HUES48 (cell line): Measurements from ENCODE around the gene CERS1.
"Not testable (repeated sequence)": the region's sequence is repeated elsewhere in the genome, so short reads cannot be mapped to it uniquely, and the experiment has no call there.

ENCODE experiments used
- H3K27ac ChIP-seq: one replicate; pipeline ENCODE4 v1.7.0; 2013; ENCODE audit warnings: low read depth, low read length, inconsistent platforms
- H3K27me3 ChIP-seq: 2 replicates; pipeline ENCODE4 v1.6.1; 2013; ENCODE audit warnings: mild to moderate bottlenecking, low read length; ENCODE audit not compliant: control insufficient read depth, insufficient read depth
- H3K36me3 ChIP-seq: 2 replicates; pipeline ENCODE4 v1.6.1; 2013; ENCODE audit warnings: low read length; ENCODE audit not compliant: control insufficient read depth, insufficient read depth
- H3K4me1 ChIP-seq: 2 replicates; pipeline ENCODE4 v1.6.1; 2013; ENCODE audit warnings: mild to moderate bottlenecking, low read length; ENCODE audit not compliant: control insufficient read depth, insufficient read depth
- H3K4me3 ChIP-seq: 2 replicates; pipeline ENCODE4 v1.5.1; 2013; ENCODE audit warnings: mild to moderate bottlenecking, low read depth, low read length
- H3K9ac ChIP-seq: 2 replicates; pipeline ENCODE4 v1.6.1; 2013; ENCODE audit warnings: mild to moderate bottlenecking, low read depth, low read length, moderate library complexity
- H3K9me3 ChIP-seq: 2 replicates; pipeline ENCODE4 v1.6.1; 2013; ENCODE audit warnings: low read length; ENCODE audit not compliant: control insufficient read depth, insufficient read depth

Gene CERS1

DNA sequence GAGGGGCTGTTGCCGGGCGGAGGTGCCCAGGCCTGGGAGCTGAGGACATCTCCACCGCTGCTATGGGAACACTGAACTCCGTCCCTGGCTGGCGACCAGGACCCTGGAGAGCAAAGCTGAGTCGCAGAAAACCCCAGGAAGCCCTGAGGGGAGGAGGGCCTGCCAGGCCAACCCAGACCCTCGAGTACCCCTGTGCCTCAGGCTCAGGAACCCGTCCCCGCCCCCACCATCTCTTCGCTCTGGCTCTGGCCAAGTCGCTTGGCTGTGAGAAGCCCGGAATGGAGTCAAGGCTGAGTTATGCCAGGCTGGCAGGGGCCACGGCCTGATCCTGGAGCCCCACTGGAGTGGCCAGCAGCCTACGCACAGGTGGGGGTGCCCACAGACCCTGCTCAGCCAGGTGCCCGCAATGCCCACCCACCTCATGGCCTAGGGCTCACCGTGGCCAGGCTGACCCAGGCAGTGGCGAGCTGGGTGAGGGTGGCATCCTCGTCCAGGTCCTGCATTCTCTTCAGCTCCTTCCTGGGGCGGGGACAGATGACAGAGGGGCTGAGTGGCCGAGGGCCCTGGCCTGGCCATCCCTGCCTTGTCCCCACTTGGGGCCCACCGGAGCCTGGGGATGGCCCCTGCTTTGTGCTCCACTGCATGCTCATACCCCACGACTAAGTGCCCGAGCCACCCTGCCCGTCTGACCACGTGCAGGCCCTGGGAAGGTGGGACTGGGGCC is 8.5 kb upstream of the CERS1 start:
- H3K4me3 ChIP-seq, result no peak overlapping the region
- H3K9ac ChIP-seq, result no peak overlapping the region
- H3K4me1 ChIP-seq, result no peaks in the 10 kb centered on the region
- peaks cover 57% of the 10 kb centered on the region for H3K36me3 ChIP-seq
- no peaks in the 10 kb centered on the region for H3K9me3 ChIP-seq
- H3K27me3 ChIP-seq, result no peaks in the 10 kb centered on the region
- H3K27ac ChIP-seq, result no peak overlapping the region

DNA sequence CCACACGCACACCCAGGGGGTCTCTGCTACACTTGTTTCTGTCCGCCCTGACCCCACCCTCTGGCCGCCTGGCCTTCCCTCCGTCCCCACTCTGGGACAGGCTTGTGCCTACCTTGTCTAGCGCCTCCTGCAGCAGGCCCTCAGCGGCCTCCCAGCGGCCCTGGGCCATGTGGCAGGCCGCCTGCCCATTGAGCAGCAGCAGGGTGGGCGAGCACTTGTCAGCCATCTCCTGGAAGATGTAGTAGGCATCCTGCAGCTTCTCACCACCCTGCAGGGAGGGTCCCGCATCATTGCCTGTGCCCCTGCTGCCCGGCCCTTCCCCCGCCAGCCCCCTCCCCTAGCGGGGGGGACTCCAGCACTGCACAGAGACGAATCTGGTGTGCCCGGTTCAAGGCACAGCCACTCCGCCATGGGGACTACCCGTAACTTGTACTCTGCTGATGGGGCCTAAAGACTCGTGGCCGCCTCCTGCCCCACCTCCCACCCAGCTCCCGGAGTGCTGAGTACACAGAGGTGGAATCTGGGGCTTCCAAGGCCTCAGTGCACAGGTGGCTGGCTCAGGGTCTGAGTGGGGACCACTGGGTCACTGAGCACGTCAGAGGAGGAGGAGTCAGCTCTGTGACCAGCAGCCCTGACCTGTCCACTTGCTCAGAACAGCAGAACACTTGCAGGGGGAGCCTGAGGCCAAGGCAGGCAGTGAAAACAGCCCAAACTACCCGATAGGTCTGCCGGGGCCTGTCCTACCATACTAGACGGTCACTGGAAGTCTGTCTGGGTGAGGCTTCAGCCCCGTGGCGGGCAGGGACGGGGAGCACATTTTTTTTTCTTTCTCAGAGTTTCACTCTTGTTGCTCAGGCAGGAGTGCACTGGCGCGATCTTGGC is 7.4 kb upstream of the CERS1 start:
- H3K4me3 ChIP-seq, result no peak overlapping the region
- no peak overlapping the region for H3K27ac ChIP-seq
- no peak overlapping the region for H3K9ac ChIP-seq
- peaks cover 55% of the 10 kb centered on the region for H3K36me3 ChIP-seq
- no peaks in the 10 kb centered on the region for H3K9me3 ChIP-seq
- H3K27me3 ChIP-seq, result no peaks in the 10 kb centered on the region
- no peaks in the 10 kb centered on the region for H3K4me1 ChIP-seq

DNA sequence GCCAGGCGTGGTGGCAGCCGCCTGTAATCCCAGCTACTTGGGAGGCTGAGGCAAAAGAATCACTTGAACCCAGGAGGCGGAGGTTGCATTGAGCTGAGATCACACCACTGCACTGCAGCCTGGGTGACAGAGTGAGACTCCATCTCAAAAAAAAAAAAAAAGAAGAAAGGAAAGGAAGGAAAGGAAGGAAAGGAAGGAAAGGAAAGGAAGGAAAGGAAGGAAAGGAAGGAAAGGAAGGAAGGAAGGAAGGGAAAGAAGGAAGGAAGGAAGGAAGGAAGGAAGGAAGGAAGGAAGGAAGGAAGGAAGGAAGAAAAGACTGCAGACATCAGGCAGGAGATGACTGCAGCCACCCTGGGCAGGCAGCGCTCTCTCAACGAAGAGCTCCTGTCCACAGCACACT is 6.6 kb upstream of the CERS1 start:
- peaks cover 50% of the 10 kb centered on the region for H3K36me3 ChIP-seq
- H3K27ac ChIP-seq, result not testable (repeated sequence)

DNA sequence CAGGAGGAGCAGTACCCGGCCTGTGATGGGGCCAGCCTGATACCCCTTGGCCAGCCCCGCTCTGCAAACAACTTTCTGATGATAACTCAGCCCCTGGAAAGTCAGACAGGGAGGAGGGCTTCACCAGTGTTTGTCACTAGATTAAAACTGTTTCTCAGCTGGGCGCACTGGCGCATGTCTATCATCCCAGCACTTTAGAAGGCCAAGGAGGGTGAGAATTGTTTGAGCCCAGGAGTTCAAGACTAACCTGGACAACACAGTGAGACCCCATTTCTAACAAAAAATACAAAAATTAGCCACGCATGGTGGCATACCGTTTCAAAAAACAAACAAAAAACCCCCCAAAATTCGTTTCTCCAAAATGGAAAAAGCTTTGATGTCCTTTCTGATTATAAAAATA is 5.5 kb upstream of the CERS1 start:
- Histone ChIP-seq H3K27ac (no peak overlapping the region), H3K36me3 (peaks cover 40% of the 10 kb centered on the region)

More for the DNA sequence above, 6.6 kb upstream of the CERS1 start:
- H3K4me3 ChIP-seq, H3K9me3 ChIP-seq, H3K9ac ChIP-seq, H3K4me1 ChIP-seq, H3K27me3 ChIP-seq: not testable (repeated sequence)

DNA sequence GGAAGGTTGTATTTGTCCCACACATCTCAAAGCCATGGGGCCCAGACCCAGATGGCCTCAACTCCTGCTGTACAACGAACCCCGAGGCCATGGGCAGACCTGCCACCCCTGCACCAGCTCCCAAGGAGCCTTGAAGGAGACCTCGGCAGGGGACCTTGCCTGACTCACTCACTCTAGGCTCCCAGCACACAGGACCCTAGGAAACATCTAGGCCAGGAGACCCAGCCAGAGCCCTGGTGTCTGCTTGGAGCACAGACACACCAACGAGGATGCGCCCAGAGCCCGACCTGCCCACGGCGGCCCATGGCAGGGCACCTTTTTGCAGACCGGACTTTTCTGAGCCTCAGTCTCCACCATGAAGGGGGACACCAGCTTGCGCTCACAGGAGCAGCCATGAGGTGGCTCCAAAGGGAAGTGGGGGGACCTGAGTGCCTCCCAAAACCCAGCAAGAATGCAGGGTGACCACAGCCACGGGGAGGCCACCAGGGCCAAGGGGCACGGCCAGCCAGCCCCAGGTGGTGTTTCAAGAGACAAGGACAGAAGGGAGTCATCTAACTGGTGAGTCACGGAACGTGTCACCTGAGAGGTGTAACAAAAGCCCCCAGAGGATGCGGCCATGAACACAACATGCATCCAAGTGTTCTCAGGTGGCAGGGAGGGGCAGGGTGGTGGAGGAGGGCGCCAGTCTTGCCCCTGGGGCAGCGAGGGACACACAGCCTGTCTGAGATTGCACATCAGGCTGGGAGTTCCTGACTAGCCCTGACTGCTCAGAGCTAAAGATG is 4.9 kb upstream of the CERS1 start:
- Histone ChIP-seq H3K27ac (no peak overlapping the region), H3K27me3 (peaks cover 11% of the 10 kb centered on the region), H3K9ac (no peak overlapping the region), H3K4me3 (no peak overlapping the region), H3K4me1 (no peaks in the 10 kb centered on the region), H3K9me3 (no peaks in the 10 kb centered on the region), H3K36me3 (peaks cover 34% of the 10 kb centered on the region)

More for the DNA sequence above, 5.5 kb upstream of the CERS1 start:
- H3K4me3 ChIP-seq, result no peak overlapping the region
- H3K4me1 ChIP-seq, result no peaks in the 10 kb centered on the region
- peaks cover 10% of the 10 kb centered on the region for H3K27me3 ChIP-seq
- H3K9me3 ChIP-seq, result no peaks in the 10 kb centered on the region
- no peak overlapping the region for H3K9ac ChIP-seq

DNA sequence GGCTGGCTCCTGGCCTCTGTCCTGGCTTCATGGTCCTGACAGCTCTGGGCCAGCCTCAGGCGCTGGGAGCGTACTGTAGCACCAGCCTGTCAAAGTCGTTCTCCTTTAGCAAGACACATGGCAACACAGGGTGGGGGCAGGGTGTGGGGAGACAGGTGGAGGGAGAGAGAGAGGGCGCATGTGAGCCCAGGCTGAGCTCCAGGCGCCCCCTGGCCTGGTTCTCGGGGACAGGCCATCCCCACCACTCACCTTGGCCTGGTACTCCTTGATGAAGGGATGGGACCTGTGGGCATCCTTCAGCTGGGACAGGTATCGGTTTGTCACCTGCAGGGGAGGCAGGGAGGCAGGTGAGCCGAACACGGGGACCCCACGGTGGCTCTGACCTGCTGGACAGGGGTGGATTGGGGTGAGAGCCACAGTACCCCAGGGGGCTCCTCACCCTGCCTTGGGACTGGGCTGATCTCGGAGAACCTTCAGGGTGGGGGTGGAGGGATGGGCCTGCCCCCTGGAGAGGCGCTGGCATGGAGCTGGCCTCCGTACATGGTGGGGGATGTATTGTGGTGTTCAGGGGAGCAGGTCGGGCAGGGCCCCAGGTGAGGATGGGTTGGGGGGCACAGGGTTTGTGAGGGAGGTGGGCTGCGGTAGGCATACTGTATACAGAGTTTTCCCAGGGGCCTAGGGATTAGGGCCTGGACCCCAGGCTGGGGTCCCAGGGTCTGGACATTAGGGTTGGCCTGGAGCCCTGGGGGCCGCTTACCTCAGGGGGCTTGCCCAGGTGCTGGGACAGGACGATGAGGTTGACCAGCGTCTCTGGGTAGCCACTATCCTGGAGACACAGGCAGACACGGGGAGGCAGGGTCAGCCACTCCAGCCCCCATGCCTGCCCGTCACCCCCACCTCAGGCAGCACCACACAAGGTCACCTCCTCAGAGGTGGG is 3.9 kb upstream of the CERS1 start:
- no peaks in the 10 kb centered on the region for H3K4me1 ChIP-seq
- no peak overlapping the region for H3K27ac ChIP-seq
- peaks cover 15% of the 10 kb centered on the region for H3K27me3 ChIP-seq
- H3K9me3 ChIP-seq, result no peaks in the 10 kb centered on the region
- no peak overlapping the region for H3K4me3 ChIP-seq
- H3K36me3 ChIP-seq, result peaks cover 24% of the 10 kb centered on the region
- H3K9ac ChIP-seq, result no peak overlapping the region

DNA sequence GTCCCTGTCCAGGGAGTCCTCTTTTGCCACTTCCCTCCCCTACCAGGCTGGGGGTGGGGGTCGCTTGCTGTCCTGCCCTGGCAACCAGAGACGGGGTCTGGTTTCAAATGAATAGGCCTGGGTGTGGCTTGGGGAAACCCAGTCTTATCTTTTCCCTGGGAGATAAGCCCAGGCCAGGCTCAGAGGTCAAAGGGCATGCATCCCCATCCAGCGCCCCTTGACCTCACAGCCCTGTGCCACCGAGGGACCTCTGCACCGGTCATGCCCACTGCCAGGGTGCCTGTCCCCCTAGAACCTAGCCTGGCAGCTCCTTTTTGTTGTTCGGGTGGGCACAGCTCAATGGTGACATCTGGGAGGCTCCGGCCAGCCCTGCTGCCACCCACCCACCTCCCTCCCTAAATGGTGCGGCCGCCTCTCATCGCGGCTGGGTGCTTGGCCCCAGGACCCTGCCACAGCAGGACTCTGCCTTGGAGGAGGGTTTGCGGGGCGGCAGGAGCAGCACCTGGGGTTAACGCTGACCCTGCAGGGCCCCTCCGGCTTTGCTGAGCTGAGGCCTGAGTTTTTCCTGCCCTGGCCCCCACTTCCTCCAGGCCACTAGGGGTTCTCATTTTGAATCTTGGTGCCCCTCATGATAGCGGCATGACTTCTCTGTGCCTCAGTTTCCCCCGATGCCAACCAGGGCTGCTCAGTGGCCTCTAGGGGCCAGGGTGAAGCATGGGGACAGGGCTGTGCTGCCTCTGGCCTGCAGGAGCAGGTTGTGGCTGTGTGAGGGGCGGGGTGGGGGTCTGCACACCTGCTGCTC is 2.9 kb upstream of the CERS1 start:
- Histone ChIP-seq H3K4me3 (no peak overlapping the region), H3K27ac (no peak overlapping the region), H3K9ac (no peak overlapping the region), H3K36me3 (peaks cover 18% of the 10 kb centered on the region), H3K9me3 (no peaks in the 10 kb centered on the region), H3K27me3 (peaks cover 16% of the 10 kb centered on the region), H3K4me1 (no peaks in the 10 kb centered on the region)

DNA sequence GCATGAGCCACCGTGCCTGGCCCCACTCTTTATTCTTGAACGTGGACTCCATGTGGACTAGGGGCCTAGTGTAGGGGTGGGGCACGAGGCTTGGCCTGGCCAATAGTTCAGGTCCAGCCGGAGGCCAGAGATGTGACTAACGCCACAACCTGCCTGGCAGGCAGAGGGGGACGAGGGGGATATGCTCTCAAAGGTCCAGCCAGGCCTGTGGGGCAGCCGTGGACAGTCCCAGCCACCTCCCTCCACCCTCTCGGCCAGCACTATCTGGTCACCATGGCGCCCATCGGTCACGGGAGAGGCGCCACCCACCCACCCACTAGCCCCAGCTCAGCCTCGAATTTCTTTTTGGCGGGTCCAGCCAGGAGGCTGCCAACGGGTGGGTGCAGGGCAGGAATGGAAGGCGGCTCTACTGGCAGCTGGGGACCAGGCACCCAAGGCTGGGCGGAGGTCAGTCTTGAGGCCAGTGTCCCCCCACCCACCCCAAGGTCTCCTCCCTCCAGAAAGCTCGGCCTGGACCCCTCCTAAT is 2.2 kb upstream of the CERS1 start:
- Histone ChIP-seq H3K27me3 (peaks cover 16% of the 10 kb centered on the region), H3K9ac (no peak overlapping the region), H3K4me1 (no peaks in the 10 kb centered on the region), H3K36me3 (peaks cover 18% of the 10 kb centered on the region), H3K4me3 (no peak overlapping the region), H3K27ac (no peak overlapping the region), H3K9me3 (no peaks in the 10 kb centered on the region)

DNA sequence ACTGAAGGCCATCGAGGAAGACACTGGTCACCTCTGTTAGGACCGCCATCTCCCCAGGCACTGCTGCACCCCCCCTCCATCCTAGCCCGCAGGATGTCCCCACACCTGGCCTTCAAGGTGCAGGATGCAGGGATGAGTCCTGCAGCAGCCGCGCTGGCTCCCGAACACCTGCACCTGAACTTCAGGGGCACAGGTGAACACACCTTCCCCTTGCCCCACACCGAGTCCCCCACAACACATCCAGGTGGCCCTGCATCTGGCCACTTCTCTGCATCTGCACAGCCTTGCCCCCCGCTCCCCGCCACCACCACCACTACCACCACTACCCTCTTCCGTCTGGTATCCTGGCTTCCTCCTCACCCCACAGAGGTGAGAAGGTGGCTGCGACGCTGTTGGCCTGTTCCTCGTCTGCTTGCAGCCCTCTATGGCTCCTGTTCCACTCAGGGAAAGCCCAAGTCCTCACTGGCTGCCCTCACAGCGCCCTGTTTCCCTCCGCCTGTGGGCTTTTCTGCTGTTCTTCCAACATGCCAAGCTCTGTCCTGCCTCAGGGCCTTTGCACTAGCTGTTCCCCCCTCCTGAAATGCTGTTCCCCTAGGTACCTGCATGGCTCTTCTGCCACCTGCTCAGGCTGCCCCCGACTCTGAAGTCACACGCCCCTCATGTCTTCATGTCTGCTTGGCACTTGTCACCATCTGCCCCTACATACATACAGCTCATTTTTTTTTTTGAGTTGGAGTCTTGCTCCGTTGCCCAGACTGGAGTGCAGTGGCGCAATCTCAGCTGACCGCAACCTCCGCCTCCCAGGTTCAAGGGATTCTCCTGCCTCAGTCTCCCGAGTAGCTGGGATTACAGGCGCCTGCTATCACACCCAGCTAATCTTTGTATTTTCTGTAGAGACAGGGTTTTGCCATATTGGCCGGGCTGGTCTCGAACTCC is 1.4 kb upstream of the CERS1 start:
- H3K27me3 ChIP-seq, result peaks cover 16% of the 10 kb centered on the region
- H3K4me3 ChIP-seq, result no peak overlapping the region
- H3K9me3 ChIP-seq, result no peaks in the 10 kb centered on the region
- H3K9ac ChIP-seq, result no peak overlapping the region
- no peak overlapping the region for H3K27ac ChIP-seq
- H3K36me3 ChIP-seq, result peaks cover 18% of the 10 kb centered on the region
- no peaks in the 10 kb centered on the region for H3K4me1 ChIP-seq
